IPS-20b (cell line): Measurements from ENCODE around the gene SUGCT.

Experiments
- H3K27ac ChIP-seq: one replicate; pipeline ENCODE4 v1.5.1; 2013; ENCODE audit warnings: low read length
- H3K27me3 ChIP-seq: 2 replicates; pipeline ENCODE4 v1.6.1; 2013; ENCODE audit warnings: mild to moderate bottlenecking, low read length, inconsistent platforms; ENCODE audit not compliant: insufficient read depth
- H3K36me3 ChIP-seq: 2 replicates; pipeline ENCODE4 v1.6.1; 2013; ENCODE audit warnings: low read depth, mild to moderate bottlenecking, inconsistent platforms, low read length, moderate library complexity; ENCODE audit not compliant: insufficient read depth
- H3K4me1 ChIP-seq: 2 replicates; pipeline ENCODE4 v1.6.1; 2013; ENCODE audit warnings: mild to moderate bottlenecking, control low read depth, inconsistent platforms, low read length, moderate library complexity; ENCODE audit not compliant: insufficient read depth
- H3K4me3 ChIP-seq: 2 replicates; pipeline ENCODE4 v1.5.1; 2013; ENCODE audit warnings: mild to moderate bottlenecking, low read length, inconsistent platforms
- H3K9ac ChIP-seq: 2 replicates; pipeline ENCODE4 v1.6.1; 2013; ENCODE audit warnings: low read depth, mild to moderate bottlenecking, inconsistent platforms, low read length, moderate library complexity
- H3K9me3 ChIP-seq: 2 replicates; pipeline ENCODE4 v1.6.1; 2013; ENCODE audit warnings: mild to moderate bottlenecking, low read depth, low read length, inconsistent platforms; ENCODE audit not compliant: insufficient read depth

SUGCT gene

GRCh38 chr7:40279991-40280390, 145.2 kb downstream of the SUGCT start:
- Histone ChIP-seq H3K9ac (no peak overlapping the region), H3K36me3 (no peaks in the 10 kb centered on the region), H3K27ac (no peak overlapping the region), H3K27me3 (no peaks in the 10 kb centered on the region), H3K4me1 (no peaks in the 10 kb centered on the region), H3K9me3 (no peaks in the 10 kb centered on the region; the same call in 1 of the 2 replicates), H3K4me3 (no peak overlapping the region)

DNA sequence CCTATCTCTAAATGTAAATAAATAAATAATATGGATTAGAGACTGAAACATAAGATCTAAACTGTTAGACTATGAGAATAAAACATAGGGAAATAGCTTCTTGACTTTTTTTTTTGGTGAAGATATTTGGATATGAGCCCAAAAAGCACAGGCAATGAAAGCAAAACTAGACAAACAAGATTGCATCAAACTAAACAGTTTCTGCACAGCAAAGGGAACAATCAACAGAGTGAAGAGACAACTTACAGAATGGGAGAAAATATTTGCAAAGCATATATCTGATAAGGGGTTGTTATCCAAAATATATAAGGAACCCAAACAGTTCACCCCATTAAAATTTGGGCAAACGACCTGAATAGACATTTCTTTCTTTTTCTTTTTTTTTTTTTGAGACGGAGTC, 148.1 kb downstream of the SUGCT start:
- H3K9me3 ChIP-seq: no peaks in the 10 kb centered on the region; the same call in 1 of the 2 replicates
- H3K4me1 ChIP-seq: no peaks in the 10 kb centered on the region
- H3K9ac ChIP-seq: no peak overlapping the region
- no peak overlapping the region for H3K27ac ChIP-seq
- no peak overlapping the region for H3K4me3 ChIP-seq
- no peaks in the 10 kb centered on the region for H3K27me3 ChIP-seq
- no peaks in the 10 kb centered on the region for H3K36me3 ChIP-seq

DNA sequence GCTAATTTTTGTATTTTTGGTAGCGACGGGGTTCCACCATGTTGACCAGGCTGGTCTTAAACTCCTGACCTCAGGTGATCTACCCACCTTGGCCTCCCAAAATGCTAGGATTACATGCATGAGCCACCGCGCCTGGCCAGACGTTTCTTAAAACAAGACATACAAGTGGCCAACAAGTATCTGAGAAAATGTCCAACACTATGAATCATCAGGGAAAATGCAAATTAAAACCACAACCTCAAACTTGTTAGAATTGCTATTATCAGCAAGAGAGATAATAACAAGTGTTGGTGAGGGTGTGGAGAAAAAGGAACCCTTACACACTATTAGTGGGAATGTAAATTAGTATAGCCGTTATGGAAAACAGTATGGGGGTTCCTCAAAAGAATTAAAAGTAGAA, 148.6 kb downstream of the SUGCT start:
- Histone ChIP-seq H3K9me3 (no peaks in the 10 kb centered on the region; the same call in 1 of the 2 replicates), H3K27me3 (no peaks in the 10 kb centered on the region), H3K9ac (no peak overlapping the region), H3K4me1 (no peaks in the 10 kb centered on the region), H3K27ac (no peak overlapping the region), H3K4me3 (no peak overlapping the region), H3K36me3 (no peaks in the 10 kb centered on the region)

- Histone ChIP-seq H3K27me3 (no peaks in the 10 kb centered on the region), H3K9ac (no peak overlapping the region), H3K4me1 (no peaks in the 10 kb centered on the region), H3K36me3 (no peaks in the 10 kb centered on the region), H3K4me3 (no peak overlapping the region), H3K27ac (no peak overlapping the region), H3K9me3 (no peaks in the 10 kb centered on the region)
Observed at GRCh38 chr7:40288827-40289226, 154.0 kb downstream of the SUGCT start.

- Histone ChIP-seq H3K27me3 (no peaks in the 10 kb centered on the region), H3K36me3 (no peaks in the 10 kb centered on the region), H3K27ac (no peak overlapping the region), H3K9me3 (no peaks in the 10 kb centered on the region), H3K4me1 (peaks cover 4% of the 10 kb centered on the region; the same call in 1 of the 2 replicates), H3K4me3 (no peak overlapping the region), H3K9ac (no peak overlapping the region)
Observed at GRCh38 chr7:40297741-40298311, 163.0 kb downstream of the SUGCT start.

DNA sequence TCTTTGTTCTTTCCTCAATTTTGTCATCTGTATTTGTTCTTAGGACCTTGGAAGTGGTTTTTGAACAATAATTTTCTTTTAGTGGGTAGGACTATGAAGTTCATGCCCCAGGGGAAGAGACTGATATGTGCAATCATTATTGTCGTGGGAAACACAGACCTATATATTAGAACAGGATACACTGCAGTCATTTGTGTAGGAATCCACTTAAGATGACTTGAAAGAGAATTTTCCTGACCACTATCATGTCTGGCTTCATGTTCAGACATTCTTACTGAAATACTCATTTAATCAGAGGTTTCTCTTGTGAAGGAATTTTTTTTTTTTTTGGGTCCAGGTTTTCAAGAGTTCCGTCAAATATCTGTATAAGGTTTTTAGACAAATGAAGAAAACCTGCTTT, 163.6 kb downstream of the SUGCT start:
- H3K4me3 ChIP-seq: no peak overlapping the region
- no peak overlapping the region for H3K27ac ChIP-seq

DNA sequence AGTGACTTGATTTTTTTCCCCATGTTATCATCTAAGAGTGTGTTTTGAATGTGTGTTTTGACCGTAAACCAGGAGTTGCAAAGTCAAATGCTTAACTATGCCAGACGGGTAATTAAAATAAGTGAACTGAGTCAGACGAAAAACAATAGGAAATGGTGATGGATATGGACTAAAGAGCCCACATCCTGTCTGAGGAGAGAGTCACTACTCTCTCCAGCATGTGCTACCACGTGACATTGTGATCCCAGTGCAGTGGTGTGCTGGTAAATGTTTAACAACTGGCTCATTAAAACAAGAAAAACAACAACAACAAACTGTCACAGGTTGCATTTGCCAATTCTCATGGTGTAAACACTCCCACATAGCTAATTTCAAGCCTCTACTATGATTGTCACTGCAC, 164.3 kb downstream of the SUGCT start:
- H3K4me3 ChIP-seq: no peak overlapping the region
- no peak overlapping the region for H3K27ac ChIP-seq
- no peak overlapping the region for H3K9ac ChIP-seq
- H3K27me3 ChIP-seq: no peaks in the 10 kb centered on the region
- no peaks in the 10 kb centered on the region for H3K36me3 ChIP-seq
- H3K4me1 ChIP-seq: peaks cover 4% of the 10 kb centered on the region; the same call in 1 of the 2 replicates
- no peaks in the 10 kb centered on the region for H3K9me3 ChIP-seq

More for the DNA sequence above, 163.6 kb downstream of the SUGCT start:
- H3K9me3 ChIP-seq: no peaks in the 10 kb centered on the region
- H3K27me3 ChIP-seq: no peaks in the 10 kb centered on the region
- H3K4me1 ChIP-seq: peaks cover 4% of the 10 kb centered on the region; the same call in 1 of the 2 replicates
- no peaks in the 10 kb centered on the region for H3K36me3 ChIP-seq
- H3K9ac ChIP-seq: no peak overlapping the region

GRCh38 chr7:40300146-40300670, 165.4 kb downstream of the SUGCT start:
- Histone ChIP-seq H3K9ac (no peak overlapping the region), H3K9me3 (no peaks in the 10 kb centered on the region), H3K4me1 (peaks cover 4% of the 10 kb centered on the region; the same call in 1 of the 2 replicates), H3K4me3 (no peak overlapping the region), H3K27ac (no peak overlapping the region), H3K36me3 (no peaks in the 10 kb centered on the region), H3K27me3 (no peaks in the 10 kb centered on the region)

DNA sequence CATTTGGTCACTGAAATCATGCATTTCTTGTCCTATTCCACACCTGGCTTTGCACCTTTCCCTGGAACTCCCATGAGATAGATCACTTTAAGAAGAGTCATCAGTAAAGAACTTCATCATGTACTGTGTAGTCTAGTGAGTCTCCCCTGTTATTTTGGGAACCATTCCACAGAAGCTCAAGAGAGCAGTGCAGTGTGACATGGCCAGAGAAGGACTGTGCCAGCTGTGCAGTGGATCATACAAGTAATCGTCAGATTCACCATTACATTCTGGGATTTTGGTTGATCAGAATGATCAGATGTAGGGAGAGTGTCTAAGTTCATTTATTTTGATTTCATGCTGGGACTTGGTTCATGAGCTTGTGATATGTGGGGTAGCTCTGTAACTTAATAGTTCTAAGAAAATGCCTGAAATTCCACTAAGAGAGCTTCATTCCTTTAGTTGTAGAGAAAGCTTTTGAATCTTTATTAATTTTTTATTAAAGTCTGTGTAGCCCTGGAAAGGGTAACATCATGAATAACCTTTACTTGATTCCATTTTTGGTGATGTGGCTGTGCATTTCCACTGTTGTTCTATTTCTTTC, 166.8 kb downstream of the SUGCT start:
- Histone ChIP-seq H3K9me3 (no peaks in the 10 kb centered on the region), H3K27ac (no peak overlapping the region), H3K4me1 (peaks cover 4% of the 10 kb centered on the region; the same call in 1 of the 2 replicates), H3K36me3 (no peaks in the 10 kb centered on the region), H3K9ac (no peak overlapping the region), H3K4me3 (no peak overlapping the region), H3K27me3 (no peaks in the 10 kb centered on the region)

- Histone ChIP-seq H3K4me3 (no peak overlapping the region), H3K27ac (no peak overlapping the region)
Observed at GRCh38 chr7:40303996-40304395, 169.2 kb downstream of the SUGCT start.

DNA sequence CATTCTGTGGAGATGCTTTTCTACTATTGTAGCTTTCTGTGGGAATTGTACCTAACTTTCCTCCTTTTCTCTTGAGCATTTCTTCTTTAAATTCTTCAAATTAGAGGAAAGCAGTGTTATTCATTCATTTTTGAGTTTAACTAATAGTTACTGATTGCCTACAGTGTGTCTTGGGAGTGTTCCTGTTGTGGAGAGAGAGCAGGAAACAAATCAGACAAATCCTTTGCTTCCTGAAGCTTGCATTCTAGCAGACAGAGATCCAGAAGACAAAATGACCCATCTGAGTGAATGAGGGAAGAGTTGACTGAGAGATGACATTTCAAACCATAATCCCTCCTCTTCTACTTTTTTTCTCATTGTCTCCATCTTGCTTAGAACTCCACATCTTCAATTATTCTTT, 170.4 kb downstream of the SUGCT start:
- Histone ChIP-seq H3K9me3 (no peaks in the 10 kb centered on the region), H3K4me1 (no peaks in the 10 kb centered on the region), H3K27ac (no peak overlapping the region), H3K9ac (no peak overlapping the region), H3K4me3 (no peak overlapping the region), H3K36me3 (no peaks in the 10 kb centered on the region), H3K27me3 (no peaks in the 10 kb centered on the region)

More at GRCh38 chr7:40303996-40304395, 169.2 kb downstream of the SUGCT start:
- Histone ChIP-seq H3K9me3 (no peaks in the 10 kb centered on the region), H3K4me1 (peaks cover 2% of the 10 kb centered on the region; the same call in 1 of the 2 replicates), H3K27me3 (no peaks in the 10 kb centered on the region), H3K9ac (no peak overlapping the region), H3K36me3 (no peaks in the 10 kb centered on the region)

- H3K36me3 ChIP-seq: no peaks in the 10 kb centered on the region
- H3K4me3 ChIP-seq: no peak overlapping the region
- H3K4me1 ChIP-seq: no peaks in the 10 kb centered on the region; the same call in 1 of the 2 replicates
- H3K27me3 ChIP-seq: no peaks in the 10 kb centered on the region
- no peaks in the 10 kb centered on the region for H3K9me3 ChIP-seq
- H3K9ac ChIP-seq: no peak overlapping the region
- H3K27ac ChIP-seq: no peak overlapping the region
Observed at GRCh38 chr7:40306025-40306424, 171.2 kb downstream of the SUGCT start.
